H9 (cell line): ENCODE results near the gene SERPINA5. TPM values are rescaled to one million over a fixed set of nuclear protein-coding genes. Genes with fewer than 3 reads are reported as not detected.
A peak's percentile ranks its signal among the peaks of the same experiment; 100 is the strongest.

Experiments used
- DNase-seq: peaks from one replicate; pipeline ENCODE4 v3.0.0-alpha.2; 2017
- H2AFZ ChIP-seq: one replicate; pipeline ENCODE4 v1.6.1; 2013; ENCODE audit warnings: mild to moderate bottlenecking, low read length, control low read depth, moderate library complexity
- H2AK5ac ChIP-seq: 2 replicates; pipeline ENCODE4 v1.6.1; 2013; ENCODE audit warnings: low read length, control low read depth, mixed read lengths; ENCODE audit not compliant: insufficient read length
- H2BK120ac ChIP-seq: one replicate; pipeline ENCODE4 v1.6.1; 2013; ENCODE audit warnings: low read depth, mild to moderate bottlenecking, low read length, control low read depth, inconsistent platforms; ENCODE audit not compliant: poor library complexity, severe bottlenecking
- H2BK12ac ChIP-seq: 2 replicates; pipeline ENCODE4 v1.6.1; 2013; ENCODE audit warnings: low read length, control low read depth, mixed read lengths, low read depth; ENCODE audit not compliant: insufficient read length
- H2BK15ac ChIP-seq: 2 replicates; pipeline ENCODE4 v1.6.1; 2013; ENCODE audit warnings: low read depth, low read length, control low read depth
- H2BK20ac ChIP-seq: one replicate; pipeline ENCODE4 v1.6.1; 2013; ENCODE audit warnings: low read depth, mild to moderate bottlenecking, low read length, control low read depth, inconsistent platforms; ENCODE audit not compliant: poor library complexity, severe bottlenecking
- H2BK5ac ChIP-seq: 2 replicates; pipeline ENCODE4 v1.6.1; 2013; ENCODE audit warnings: low read length, control low read depth, mixed read lengths; ENCODE audit not compliant: insufficient read length
- H3K14ac ChIP-seq: 2 replicates; pipeline ENCODE4 v1.6.1; 2013; ENCODE audit warnings: low read length, control low read depth; ENCODE audit not compliant: insufficient read depth
- H3K18ac ChIP-seq: 2 replicates; pipeline ENCODE4 v1.6.1; 2013; ENCODE audit warnings: low read depth, mild to moderate bottlenecking, mixed read lengths, low read length, control low read depth; ENCODE audit not compliant: insufficient read length
- H3K23ac ChIP-seq: 2 replicates; pipeline ENCODE4 v1.6.1; 2013; ENCODE audit warnings: low read length, control low read depth, mixed read lengths, low read depth; ENCODE audit not compliant: insufficient read length
- H3K23me2 ChIP-seq: 2 replicates; pipeline ENCODE4 v1.6.1; 2013; ENCODE audit warnings: low read depth, mild to moderate bottlenecking, mixed read lengths, low read length, control low read depth; ENCODE audit not compliant: insufficient read length, poor library complexity, severe bottlenecking
- H3K27ac ChIP-seq: 2 replicates; pipeline ENCODE4 v1.5.1; 2013; ENCODE audit warnings: low read length, control low read depth, mixed read lengths, low read depth; ENCODE audit not compliant: insufficient read length
- H3K27me3 ChIP-seq: 2 replicates; pipeline ENCODE4 v1.6.1; 2013; ENCODE audit warnings: low read length, control low read depth, inconsistent platforms; ENCODE audit not compliant: insufficient read depth
- H3K4ac ChIP-seq: 2 replicates; pipeline ENCODE4 v1.6.1; 2013; ENCODE audit warnings: low read depth, mild to moderate bottlenecking, control low read depth, inconsistent platforms, low read length, moderate library complexity
- H3K4me1 ChIP-seq: 2 replicates; pipeline ENCODE4 v1.6.1; 2013; ENCODE audit warnings: low read length, control low read depth, inconsistent platforms; ENCODE audit not compliant: insufficient read depth
- H3K4me2 ChIP-seq: 2 replicates; pipeline ENCODE4 v1.6.1; 2013; ENCODE audit warnings: low read length, control low read depth, mixed read lengths; ENCODE audit not compliant: insufficient read length, insufficient read depth
- H3K56ac ChIP-seq: 2 replicates; pipeline ENCODE4 v1.6.1; 2013; ENCODE audit warnings: low read depth, mild to moderate bottlenecking, mixed read lengths, low read length, control low read depth; ENCODE audit not compliant: insufficient read length
- H3K79me1 ChIP-seq: 2 replicates; pipeline ENCODE4 v1.6.1; 2013; ENCODE audit warnings: low read depth, mild to moderate bottlenecking, moderate library complexity, low read length, control low read depth, inconsistent platforms; ENCODE audit not compliant: insufficient read depth, poor library complexity, severe bottlenecking
- H3K79me2 ChIP-seq: 2 replicates; pipeline ENCODE4 v1.6.1; 2013; ENCODE audit warnings: low read length, control low read depth, inconsistent platforms; ENCODE audit not compliant: insufficient read depth
- H3K9ac ChIP-seq: 2 replicates; pipeline ENCODE4 v1.6.1; 2013; ENCODE audit warnings: low read length, control low read depth, mixed read lengths; ENCODE audit not compliant: insufficient read length; ENCODE audit errors: extremely low read depth
- H3K9me3 ChIP-seq: one replicate; pipeline ENCODE4 v1.6.1; 2013; ENCODE audit warnings: low read depth, low read length, inconsistent platforms; ENCODE audit not compliant: control insufficient read depth
- H3T11ph ChIP-seq: one replicate; pipeline ENCODE4 v1.6.1; 2013; ENCODE audit warnings: mild to moderate bottlenecking, low read length, control low read depth, inconsistent platforms
- H4K20me1 ChIP-seq: one replicate; pipeline ENCODE4 v1.6.1; 2013; ENCODE audit not compliant: control insufficient read depth, insufficient read length, insufficient read depth
- H4K5ac ChIP-seq: 2 replicates; pipeline ENCODE4 v1.6.1; 2013; ENCODE audit warnings: low read depth, mild to moderate bottlenecking, mixed read lengths, low read length, control low read depth; ENCODE audit not compliant: insufficient read length
- H4K8ac ChIP-seq: replicated peaks from 2 replicates; pipeline ENCODE4 v1.6.1; 2013; ENCODE audit warnings: low read length, control low read depth, mixed read lengths, low read depth; ENCODE audit not compliant: insufficient read length
- H4K91ac ChIP-seq: 2 replicates; pipeline ENCODE4 v1.6.1; 2013; ENCODE audit warnings: low read depth, mild to moderate bottlenecking, moderate library complexity, mixed read lengths, low read length, control low read depth; ENCODE audit not compliant: insufficient read length
- H3K27ac Mint-ChIP-seq, 3 experiments: 2 replicates in 2 of 3; 3 replicates in 1 of 3; pipeline ENCODE4 v1.8.0; 2020 to 2021; ENCODE audit warnings: mixed read lengths in 3 of 3, mild to moderate bottlenecking in 1 of 3, moderate library complexity in 1 of 3
- H3K27me3 Mint-ChIP-seq: 2 replicates; pipeline ENCODE4 v1.8.0; 2021; ENCODE audit warnings: low read depth, mild to moderate bottlenecking, moderate library complexity, mixed read lengths
- H3K36me3 Mint-ChIP-seq, 3 experiments: 2 replicates in 2 of 3; 3 replicates in 1 of 3; pipeline ENCODE4 v1.8.0; 2020 to 2021; ENCODE audit warnings: low read depth in 3 of 3, mixed read lengths in 3 of 3; ENCODE audit not compliant: insufficient read depth in 1 of 3
- H3K4me1 Mint-ChIP-seq, 2 experiments: 2 replicates each; pipeline ENCODE4 v1.8.0; 2020; ENCODE audit warnings: mixed read lengths in 2 of 2
- H3K4me3 Mint-ChIP-seq, 2 experiments: 2 replicates in 1 of 2; 3 replicates in 1 of 2; pipeline ENCODE4 v1.8.0; 2020 to 2021; ENCODE audit warnings: mild to moderate bottlenecking in 2 of 2, mixed read lengths in 2 of 2, moderate library complexity in 1 of 2
- H3K9me3 Mint-ChIP-seq, 2 experiments: 2 replicates in 1 of 2; 3 replicates in 1 of 2; pipeline ENCODE4 v1.8.0; 2020; ENCODE audit warnings: mild to moderate bottlenecking in 2 of 2, mixed read lengths in 2 of 2, moderate library complexity in 1 of 2
- WGBS: extraction: QIAGEN DNeasy Blood & Tissue Kit; methylation state at CpG from one replicate; pipeline ENCODE4 v1.1.7; 2013; ENCODE audit warnings: missing lambda C conversion rate, low lambda C conversion rate, mixed read lengths; ENCODE audit not compliant: insufficient read length; ENCODE audit errors: extremely low coverage; 5-methylcytosine and 5-hydroxymethylcytosine counted together
- total RNA-seq: library from RNA; stranded (reverse); gene quantifications from 2 replicates; pipeline ENCODE4 v1.2.1, GENCODE V29; 2021
- TF ChIP-seq, protein P1 (sequence below): fragments of 200-600 bp; sonication (generic); conservative IDR thresholded peaks from 3 replicates; pipeline ENCODE4 v1.8.0; 2021; ENCODE audit warnings: antibody characterized with exemption, mild to moderate bottlenecking

The SERPINA5 gene
- total RNA-seq, 1 experiment from 2014 or later, result 1.1 TPM

DNA sequence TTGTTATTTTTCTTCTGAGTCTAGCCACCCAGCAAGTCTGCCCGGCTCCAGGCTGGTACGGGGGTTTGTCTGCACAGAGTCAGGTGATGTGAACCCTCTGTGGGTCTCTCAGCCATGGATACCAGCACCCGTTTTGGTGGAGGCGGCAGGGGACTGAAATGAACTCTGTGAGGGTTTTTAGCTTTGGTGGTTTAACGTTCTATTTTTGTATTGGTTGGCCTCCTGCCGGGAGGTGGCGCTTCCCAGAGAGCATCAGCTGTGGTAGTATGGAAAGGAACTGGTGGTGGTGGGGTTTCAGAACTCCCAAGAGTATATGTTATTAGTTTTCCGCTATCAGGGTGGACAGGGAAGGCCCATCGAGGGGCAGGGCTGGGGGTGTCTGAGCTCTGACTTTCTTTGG lies 25.2 kb upstream of the SERPINA5 start:
- no peak overlapping the region for H3K23ac ChIP-seq
- H3K27me3 ChIP-seq, result no peaks in the 10 kb centered on the region
- peak; percentile 16 for DNase-seq
- no peak overlapping the region for H2BK12ac ChIP-seq
- Mint-ChIP-seq H3K27me3 (peaks cover 10% of the 10 kb centered on the region), H3K36me3 (peaks cover 2 to 8% (median 4%) of the 10 kb centered on the region in 3 experiments; a peak in 4 of 7 replicates), H3K9me3 (peaks cover 19 to 28% of the 10 kb centered on the region in 2 experiments), H3K4me1 (peaks cover 2 to 5% of the 10 kb centered on the region in 2 experiments; a peak in 2 of 4 replicates), H3K4me3 (no peak overlapping the region), H3K27ac (no peak overlapping the region)
- TF ChIP-seq, protein P1, sequence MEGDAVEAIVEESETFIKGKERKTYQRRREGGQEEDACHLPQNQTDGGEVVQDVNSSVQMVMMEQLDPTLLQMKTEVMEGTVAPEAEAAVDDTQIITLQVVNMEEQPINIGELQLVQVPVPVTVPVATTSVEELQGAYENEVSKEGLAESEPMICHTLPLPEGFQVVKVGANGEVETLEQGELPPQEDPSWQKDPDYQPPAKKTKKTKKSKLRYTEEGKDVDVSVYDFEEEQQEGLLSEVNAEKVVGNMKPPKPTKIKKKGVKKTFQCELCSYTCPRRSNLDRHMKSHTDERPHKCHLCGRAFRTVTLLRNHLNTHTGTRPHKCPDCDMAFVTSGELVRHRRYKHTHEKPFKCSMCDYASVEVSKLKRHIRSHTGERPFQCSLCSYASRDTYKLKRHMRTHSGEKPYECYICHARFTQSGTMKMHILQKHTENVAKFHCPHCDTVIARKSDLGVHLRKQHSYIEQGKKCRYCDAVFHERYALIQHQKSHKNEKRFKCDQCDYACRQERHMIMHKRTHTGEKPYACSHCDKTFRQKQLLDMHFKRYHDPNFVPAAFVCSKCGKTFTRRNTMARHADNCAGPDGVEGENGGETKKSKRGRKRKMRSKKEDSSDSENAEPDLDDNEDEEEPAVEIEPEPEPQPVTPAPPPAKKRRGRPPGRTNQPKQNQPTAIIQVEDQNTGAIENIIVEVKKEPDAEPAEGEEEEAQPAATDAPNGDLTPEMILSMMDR, result no peak
- H3K56ac ChIP-seq, result no peak overlapping the region
- H2AFZ ChIP-seq, result no peak overlapping the region
- H2AK5ac ChIP-seq, result no peak overlapping the region
- H3K79me1 ChIP-seq, result no peaks in the 10 kb centered on the region
- no peak overlapping the region for H2BK120ac ChIP-seq
- no peaks in the 10 kb centered on the region for H3K4me1 ChIP-seq
- no peak overlapping the region for H3K27ac ChIP-seq
- H3K14ac ChIP-seq, result no peak overlapping the region
- no peak overlapping the region for H3K4ac ChIP-seq
- no peak overlapping the region for H2BK15ac ChIP-seq
- H3K9me3 ChIP-seq, result no peaks in the 10 kb centered on the region
- no peak overlapping the region for H4K8ac ChIP-seq
- no peaks in the 10 kb centered on the region for H4K20me1 ChIP-seq
- H3K23me2 ChIP-seq, result no peaks in the 10 kb centered on the region
- H3K79me2 ChIP-seq, result no peaks in the 10 kb centered on the region
- no CpG with 5 or more reads among the region's 9 CpGs for WGBS
- no peak overlapping the region for H2BK20ac ChIP-seq
- no peak overlapping the region for H4K91ac ChIP-seq
- no peak overlapping the region for H3T11ph ChIP-seq
- H3K4me2 ChIP-seq, result no peak overlapping the region
- no peak overlapping the region for H3K9ac ChIP-seq
- no peak overlapping the region for H3K18ac ChIP-seq
- H4K5ac ChIP-seq, result no peak overlapping the region
- no peak overlapping the region for H2BK5ac ChIP-seq
